Smooth muscle cell (in vitro differentiated cells): ENCODE results near the gene ANKRD40. TPM values are rescaled to one million over a fixed set of nuclear protein-coding genes. Genes with fewer than 3 reads are reported as not detected.

Source experiments
- DNase-seq: peaks from one replicate; lab custom pipeline; 2025; ENCODE audit not compliant: unreplicated experiment; lab: John Stamatoyannopoulos, UW
- H2AFZ ChIP-seq: fragments of 200-600 bp; sonication (generic); 2 replicates; pipeline ENCODE4 v1.6.0; 2016; ENCODE audit warnings: antibody characterized with exemption, low read depth, mild to moderate bottlenecking
- H3F3A ChIP-seq: fragments of 200-600 bp; sonication (generic); 2 replicates; pipeline ENCODE4 v1.6.0; 2017; ENCODE audit warnings: antibody characterized with exemption, low read depth
- H3K27ac ChIP-seq: fragments of 200-600 bp; sonication (generic); 2 replicates; pipeline ENCODE4 v1.5.1; 2016; ENCODE audit warnings: low read depth, mild to moderate bottlenecking
- H3K27me3 ChIP-seq: fragments of 200-600 bp; sonication (generic); 2 replicates; pipeline ENCODE4 v1.6.1; 2016; ENCODE audit warnings: low read depth, mild to moderate bottlenecking
- H3K36me3 ChIP-seq: fragments of 200-600 bp; sonication (generic); 2 replicates; pipeline ENCODE4 v1.5.1; 2016; ENCODE audit warnings: low read depth
- H3K4me1 ChIP-seq: fragments of 200-600 bp; sonication (generic); 2 replicates; pipeline ENCODE4 v1.5.1; 2016; ENCODE audit warnings: low read depth
- H3K4me2 ChIP-seq: fragments of 200-600 bp; sonication (generic); 2 replicates; pipeline ENCODE4 v1.6.0; 2016; ENCODE audit warnings: mild to moderate bottlenecking
- H3K4me3 ChIP-seq: fragments of 200-600 bp; sonication (generic); 2 replicates; pipeline ENCODE4 v1.5.1; 2016; ENCODE audit warnings: mild to moderate bottlenecking
- H3K79me2 ChIP-seq: fragments of 200-600 bp; sonication (generic); 2 replicates; pipeline ENCODE4 v1.6.0; 2016; ENCODE audit warnings: low read depth, mild to moderate bottlenecking
- H3K9ac ChIP-seq: fragments of 200-600 bp; sonication (generic); 2 replicates; pipeline ENCODE4 v1.6.0; 2016; ENCODE audit warnings: low read depth
- H3K9me3 ChIP-seq: fragments of 200-600 bp; sonication (generic); replicated peaks from 2 replicates; pipeline ENCODE4 v1.5.1; 2016; ENCODE audit warnings: low read depth
- H4K20me1 ChIP-seq: fragments of 200-600 bp; sonication (generic); 2 replicates; pipeline ENCODE4 v1.6.0; 2016; ENCODE audit warnings: low read depth
- WGBS: methylation state at CpG from one replicate; pipeline ENCODE4 v1.1.7; 2016; ENCODE audit warnings: low lambda C conversion rate; 5-methylcytosine and 5-hydroxymethylcytosine counted together
- polyA plus RNA-seq: library from polyadenylated mRNA; unstranded; fragments of >200 nt; fragmentation: Nextera tagmentation; extraction: Ambion mirVana; gene quantifications from 2 replicates; pipeline ENCODE4 v1.2.1, GENCODE V29; 2016
- total RNA-seq: library from RNA; depleted of rRNA; stranded (reverse); fragments of >200 nt; gene quantifications from 2 replicates; pipeline ENCODE4 v1.2.3, GENCODE V29; 2014
- TF ChIP-seq, protein P1 (sequence below): fragments of 200-600 bp; sonication (generic); IDR thresholded peaks from 2 replicates; pipeline ENCODE4 v1.5.1; 2017; ENCODE audit warnings: borderline replicate concordance, mild to moderate bottlenecking, antibody characterized with exemption; ENCODE audit not compliant: insufficient read depth, poor library complexity, severe bottlenecking

Gene ANKRD40
- total and polyA plus RNA-seq, 2 experiments from 2014 or later, result 10.1 to 17.6 TPM

DNA sequence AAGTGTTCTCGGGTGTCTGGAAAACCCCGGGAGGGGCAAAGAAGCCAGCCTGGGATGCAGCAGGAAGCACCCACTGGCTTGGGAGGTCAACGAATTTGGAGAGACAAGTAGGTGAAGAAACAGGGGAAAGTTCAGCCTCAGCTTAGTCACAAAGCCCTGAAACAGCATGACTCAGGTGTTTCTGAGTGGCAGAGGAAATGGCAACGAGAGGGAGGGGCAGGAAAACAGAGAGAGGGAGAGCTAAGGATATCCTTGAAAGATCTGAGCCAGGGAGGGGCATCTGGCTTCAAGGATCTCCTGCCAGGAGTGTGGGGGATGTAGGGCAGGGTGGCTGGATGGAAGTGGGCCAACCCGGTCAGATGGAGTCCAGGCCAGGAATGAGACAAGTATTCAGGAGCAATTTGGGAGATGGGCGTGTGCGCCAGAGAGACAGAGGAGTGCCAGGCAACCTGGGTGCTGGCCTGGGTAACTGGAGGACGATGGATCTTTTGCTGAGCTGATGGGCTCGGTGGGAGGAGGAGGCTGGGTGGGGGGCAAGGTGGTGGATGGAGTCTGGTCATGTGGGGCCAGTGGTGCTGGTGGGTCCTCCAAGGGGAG, 45.8 kb downstream of the ANKRD40 start:
- peak overlapping the region; percentile 33 for H2AFZ ChIP-seq
- H3F3A ChIP-seq, result no peaks in the 10 kb centered on the region
- TF ChIP-seq, protein P1, sequence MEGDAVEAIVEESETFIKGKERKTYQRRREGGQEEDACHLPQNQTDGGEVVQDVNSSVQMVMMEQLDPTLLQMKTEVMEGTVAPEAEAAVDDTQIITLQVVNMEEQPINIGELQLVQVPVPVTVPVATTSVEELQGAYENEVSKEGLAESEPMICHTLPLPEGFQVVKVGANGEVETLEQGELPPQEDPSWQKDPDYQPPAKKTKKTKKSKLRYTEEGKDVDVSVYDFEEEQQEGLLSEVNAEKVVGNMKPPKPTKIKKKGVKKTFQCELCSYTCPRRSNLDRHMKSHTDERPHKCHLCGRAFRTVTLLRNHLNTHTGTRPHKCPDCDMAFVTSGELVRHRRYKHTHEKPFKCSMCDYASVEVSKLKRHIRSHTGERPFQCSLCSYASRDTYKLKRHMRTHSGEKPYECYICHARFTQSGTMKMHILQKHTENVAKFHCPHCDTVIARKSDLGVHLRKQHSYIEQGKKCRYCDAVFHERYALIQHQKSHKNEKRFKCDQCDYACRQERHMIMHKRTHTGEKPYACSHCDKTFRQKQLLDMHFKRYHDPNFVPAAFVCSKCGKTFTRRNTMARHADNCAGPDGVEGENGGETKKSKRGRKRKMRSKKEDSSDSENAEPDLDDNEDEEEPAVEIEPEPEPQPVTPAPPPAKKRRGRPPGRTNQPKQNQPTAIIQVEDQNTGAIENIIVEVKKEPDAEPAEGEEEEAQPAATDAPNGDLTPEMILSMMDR, result no peak
- peaks cover 9% of the 10 kb centered on the region for H3K4me1 ChIP-seq
- H3K9me3 ChIP-seq, result no peaks in the 10 kb centered on the region
- no peak overlapping the region for H3K9ac ChIP-seq
- no peaks in the 10 kb centered on the region for H3K27me3 ChIP-seq
- H3K4me2 ChIP-seq, result peak overlapping the region; percentile 18
- no peaks in the 10 kb centered on the region for H3K36me3 ChIP-seq
- no peak overlapping the region for H3K4me3 ChIP-seq
- no peaks in the 10 kb centered on the region for H4K20me1 ChIP-seq
- no peak overlapping the region for H3K27ac ChIP-seq
- 66% methylated on average over 9 of the region's 9 CpGs for WGBS
- no peak for DNase-seq
- H3K79me2 ChIP-seq, result no peaks in the 10 kb centered on the region

- WGBS, result 87% methylated on average over 5 of the region's 5 CpGs
- H3K27ac ChIP-seq, result no peak overlapping the region
- H3K27me3 ChIP-seq, result no peaks in the 10 kb centered on the region
- no peaks in the 10 kb centered on the region for H3K9me3 ChIP-seq
- no peak overlapping the region for H2AFZ ChIP-seq
- no peaks in the 10 kb centered on the region for H3K36me3 ChIP-seq
- H3K4me3 ChIP-seq, result no peak overlapping the region
- no peaks in the 10 kb centered on the region for H3K79me2 ChIP-seq
- no peaks in the 10 kb centered on the region for H3F3A ChIP-seq
- TF ChIP-seq, protein P1, result no peak
- peaks cover 9% of the 10 kb centered on the region for H3K4me1 ChIP-seq
- peak overlapping the region; percentile 18 for H3K4me2 ChIP-seq
- no peak for DNase-seq
- no peaks in the 10 kb centered on the region for H4K20me1 ChIP-seq
- no peak overlapping the region for H3K9ac ChIP-seq
Measured at GRCh38 chr17:50661348-50661747, 46.4 kb downstream of the ANKRD40 start.

DNA sequence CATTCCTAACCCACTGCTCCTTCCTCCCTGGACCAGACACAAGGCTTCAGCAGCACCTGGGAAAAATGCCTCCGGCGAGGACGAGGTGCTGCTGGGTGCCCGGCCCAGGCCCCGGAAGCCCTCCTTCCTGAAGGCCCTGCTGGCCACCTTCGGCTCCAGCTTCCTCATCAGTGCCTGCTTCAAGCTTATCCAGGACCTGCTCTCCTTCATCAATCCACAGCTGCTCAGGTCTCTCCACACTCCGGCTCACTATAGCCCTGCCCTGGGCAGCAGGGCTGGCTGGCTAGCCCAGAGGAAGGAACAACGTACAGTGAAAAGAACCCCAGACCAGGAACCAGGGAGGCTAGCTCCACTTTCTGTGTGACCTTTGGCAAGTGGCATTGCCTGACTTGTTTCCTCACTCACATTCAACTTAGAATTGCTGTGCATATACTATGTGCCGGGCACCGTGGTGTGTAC, 46.8 kb downstream of the ANKRD40 start:
- Histone ChIP-seq H3F3A (no peaks in the 10 kb centered on the region), H3K4me1 (peaks cover 9% of the 10 kb centered on the region), H3K4me3 (no peak overlapping the region), H3K27me3 (no peaks in the 10 kb centered on the region), H3K9me3 (no peaks in the 10 kb centered on the region), H3K27ac (no peak overlapping the region), H3K36me3 (no peaks in the 10 kb centered on the region), H4K20me1 (no peaks in the 10 kb centered on the region), H3K4me2 (no peak overlapping the region), H3K9ac (no peak overlapping the region), H2AFZ (no peak overlapping the region), H3K79me2 (no peaks in the 10 kb centered on the region)
- no peak for DNase-seq
- TF ChIP-seq, protein P1, result no peak
- 82% methylated on average over 10 of the region's 10 CpGs for WGBS
